ENCODE data around the gene WFIKKN1. TPM values are rescaled to one million over a fixed set of nuclear protein-coding genes. Genes with fewer than 3 reads are reported as not detected.
A peak's percentile ranks its signal among the peaks of the same experiment; 100 is the strongest.

The WFIKKN1 gene
- total and polyA plus RNA-seq, 2 of the 13 experiments (the other 11 are each of a cell fraction or from before 2014, with no cell fraction given), result 1.7 to 4.9 TPM

DNA sequence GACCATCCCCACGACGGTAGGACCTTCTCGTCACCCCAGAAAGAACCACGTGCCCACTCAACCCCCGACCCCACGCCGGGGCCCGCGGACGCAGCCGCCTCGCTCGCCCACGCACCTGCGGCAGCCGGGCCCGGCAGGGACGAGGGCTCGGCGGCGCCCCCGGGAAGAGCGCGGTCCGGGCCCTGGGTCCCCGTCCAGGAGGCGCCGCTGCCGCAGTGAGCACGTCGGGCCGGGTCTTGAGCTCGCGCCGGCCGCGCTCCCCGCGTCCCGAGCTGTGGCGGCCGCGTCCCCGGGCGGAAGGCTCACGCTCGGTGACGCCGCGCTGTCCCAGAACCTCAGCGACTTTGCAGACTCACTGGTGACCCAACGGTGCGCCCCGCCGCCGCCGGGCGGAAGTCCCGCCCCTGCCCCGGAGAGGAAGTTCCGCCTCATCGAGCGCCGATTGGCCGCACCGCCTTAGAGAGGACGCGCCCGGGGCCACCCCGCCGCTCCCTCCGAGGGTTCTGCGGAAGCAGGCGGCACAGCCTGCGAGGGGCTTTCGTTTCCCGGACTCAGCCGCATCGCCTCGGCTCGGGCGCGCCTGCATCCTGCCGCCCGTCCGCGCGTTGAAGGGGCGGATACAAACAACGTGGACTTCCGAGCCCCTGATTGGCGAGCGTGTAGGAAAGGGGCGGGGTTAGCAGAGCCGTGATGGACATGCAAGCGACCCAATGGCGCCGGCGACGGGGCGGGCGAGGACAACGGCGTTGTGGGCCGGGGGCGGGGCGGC is 41.7 kb upstream of the WFIKKN1 start (continued):
- TF ChIP-seq, protein P1, sequence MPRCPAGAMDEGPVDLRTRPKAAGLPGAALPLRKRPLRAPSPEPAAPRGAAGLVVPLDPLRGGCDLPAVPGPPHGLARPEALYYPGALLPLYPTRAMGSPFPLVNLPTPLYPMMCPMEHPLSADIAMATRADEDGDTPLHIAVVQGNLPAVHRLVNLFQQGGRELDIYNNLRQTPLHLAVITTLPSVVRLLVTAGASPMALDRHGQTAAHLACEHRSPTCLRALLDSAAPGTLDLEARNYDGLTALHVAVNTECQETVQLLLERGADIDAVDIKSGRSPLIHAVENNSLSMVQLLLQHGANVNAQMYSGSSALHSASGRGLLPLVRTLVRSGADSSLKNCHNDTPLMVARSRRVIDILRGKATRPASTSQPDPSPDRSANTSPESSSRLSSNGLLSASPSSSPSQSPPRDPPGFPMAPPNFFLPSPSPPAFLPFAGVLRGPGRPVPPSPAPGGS (CRISPR knock-in tag; IDR thresholded peaks at IDR 0.05), result no peak; the same call in 1 of the 2 replicates
- peak; percentile 81 for TF ChIP-seq FOXK1 (CRISPR knock-in tag; IDR thresholded peaks at IDR 0.05; ENCODE audit: borderline replicate concordance, low read depth)
- no peak for TF ChIP-seq STAT5B (CRISPR knock-in tag; IDR thresholded peaks at IDR 0.05)
- TF ChIP-seq TEAD2 (CRISPR knock-in tag; IDR thresholded peaks at IDR 0.05), result 0 out of 2 replicates have a peak, but pooled peaks have one; percentile 20
- TF ChIP-seq NR2C2 (CRISPR knock-in tag; IDR thresholded peaks at IDR 0.05; ENCODE audit: borderline replicate concordance), result peak; percentile 84
- TF ChIP-seq NCOA2 (CRISPR knock-in tag; IDR thresholded peaks at IDR 0.05), result peak; percentile 19; the same call in 1 of the 2 replicates
- no peak for TF ChIP-seq U2AF1 (optimal IDR thresholded peaks at IDR 0.05; ENCODE audit: low read depth, low read length)
- TF ChIP-seq, protein P2, sequence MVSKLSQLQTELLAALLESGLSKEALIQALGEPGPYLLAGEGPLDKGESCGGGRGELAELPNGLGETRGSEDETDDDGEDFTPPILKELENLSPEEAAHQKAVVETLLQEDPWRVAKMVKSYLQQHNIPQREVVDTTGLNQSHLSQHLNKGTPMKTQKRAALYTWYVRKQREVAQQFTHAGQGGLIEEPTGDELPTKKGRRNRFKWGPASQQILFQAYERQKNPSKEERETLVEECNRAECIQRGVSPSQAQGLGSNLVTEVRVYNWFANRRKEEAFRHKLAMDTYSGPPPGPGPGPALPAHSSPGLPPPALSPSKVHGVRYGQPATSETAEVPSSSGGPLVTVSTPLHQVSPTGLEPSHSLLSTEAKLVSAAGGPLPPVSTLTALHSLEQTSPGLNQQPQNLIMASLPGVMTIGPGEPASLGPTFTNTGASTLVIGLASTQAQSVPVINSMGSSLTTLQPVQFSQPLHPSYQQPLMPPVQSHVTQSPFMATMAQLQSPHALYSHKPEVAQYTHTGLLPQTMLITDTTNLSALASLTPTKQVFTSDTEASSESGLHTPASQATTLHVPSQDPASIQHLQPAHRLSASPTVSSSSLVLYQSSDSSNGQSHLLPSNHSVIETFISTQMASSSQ (IDR thresholded peaks at IDR 0.05; ENCODE audit: low read depth), result no peak
- TF ChIP-seq, protein P2 (CRISPR knock-in tag; IDR thresholded peaks at IDR 0.05; ENCODE audit: borderline replicate concordance), result no peak; the same call in 1 of the 2 replicates
- TF ChIP-seq SIN3A (IDR thresholded peaks at IDR 0.05; ENCODE audit: borderline replicate concordance, low read depth, low read length), result peak; percentile 42; the same call in 1 of the 2 replicates
- TF ChIP-seq ZNF121 (CRISPR knock-in tag; IDR thresholded peaks at IDR 0.05), result no peak
- TF ChIP-seq MIER3 (CRISPR knock-in tag; IDR thresholded peaks at IDR 0.05; ENCODE audit: borderline replicate concordance), result no peak
- no peak for TF ChIP-seq ZNF563 (CRISPR knock-in tag; IDR thresholded peaks at IDR 0.05)
- TF ChIP-seq NR0B2 (CRISPR knock-in tag; IDR thresholded peaks at IDR 0.05), result peak; percentile 63; the same call in 1 of the 2 replicates
- peak; percentile 66 for TF ChIP-seq AGO2 (optimal IDR thresholded peaks at IDR 0.05; ENCODE audit: low read depth, low read length)
- no peak for TF ChIP-seq FOSL1 (CRISPR knock-in tag; IDR thresholded peaks at IDR 0.05; ENCODE audit: borderline replicate concordance)
- no peak for TF ChIP-seq RBM39 (IDR thresholded peaks at IDR 0.05; ENCODE audit: low read depth, low read length, poor library complexity, severe bottlenecking)
- no peak for TF ChIP-seq ZNF878 (CRISPR knock-in tag; IDR thresholded peaks at IDR 0.05)
- no peak for TF ChIP-seq ZNF672 (CRISPR knock-in tag; IDR thresholded peaks at IDR 0.05)
- TF ChIP-seq ZFP37 (CRISPR knock-in tag; IDR thresholded peaks at IDR 0.05; ENCODE audit: borderline replicate concordance), result no peak
- TF ChIP-seq SKIL (CRISPR knock-in tag; IDR thresholded peaks at IDR 0.05; ENCODE audit: borderline replicate concordance), result no peak
- no peak for TF ChIP-seq ZSCAN31 (CRISPR knock-in tag; IDR thresholded peaks at IDR 0.05; ENCODE audit: low read depth)
